Esophagus squamous epithelium (tissue), 5 donors: ENCODE measurements around the gene LIPC. TPM values are rescaled to one million over a fixed set of nuclear protein-coding genes. Genes with fewer than 3 reads are reported as not detected.

Experiments used
- DNase-seq: peaks from one replicate; lab custom pipeline; 2025; lab: John Stamatoyannopoulos, UW
- H3K27ac ChIP-seq, 4 donors: fragments of 200-600 bp; sonication (generic); one replicate each; pipeline ENCODE4 v1.5.1; 2016 to 2019; ENCODE audit warnings: mild to moderate bottlenecking in 1 of 4
- H3K27me3 ChIP-seq, 4 donors: fragments of 200-600 bp; sonication (generic); 1 replicate in 3 of 4; 2 replicates in 1 of 4; pipeline versions ENCODE4 v1.5.1 to v1.6.0; 2017 to 2021; ENCODE audit warnings: antibody characterized with exemption in 1 of 4
- H3K36me3 ChIP-seq, 3 donors: fragments of 200-600 bp; sonication (generic); one replicate each; pipeline ENCODE4 v1.5.1; 2016 to 2019
- H3K4me1 ChIP-seq, 3 donors: fragments of 200-600 bp; sonication (generic); one replicate each; pipeline ENCODE4 v1.5.1; 2017 to 2019
- H3K4me3 ChIP-seq, 4 donors: fragments of 200-600 bp; sonication (generic); 1 replicate in 3 of 4; 2 replicates in 1 of 4; pipeline ENCODE4 v1.5.1; 2016 to 2019; ENCODE audit warnings: mild to moderate bottlenecking in 2 of 4, moderate library complexity in 1 of 4
- H3K9me3 ChIP-seq, 3 donors: fragments of 200-600 bp; sonication (generic); one replicate each; pipeline ENCODE4 v1.5.1; 2016 to 2019
- CTCF ChIP-seq, 6 experiments: fragments of 450-650 bp in 4 of 6; fragments of 200-600 bp in 2 of 6; sonication (generic) in 2 of 6; IDR thresholded peaks; one replicate each; pipeline ENCODE4 v1.5.1; 2016 to 2019; ENCODE audit warnings: antibody characterized with exemption in 6 of 6, mild to moderate bottlenecking in 4 of 6, moderate library complexity in 4 of 6
- POLR2A ChIP-seq, 4 donors: fragments of 450-650 bp; IDR thresholded peaks; one replicate each; pipeline ENCODE4 v1.6.1; 2017; ENCODE audit warnings: antibody characterized with exemption in 4 of 4, mild to moderate bottlenecking in 4 of 4, moderate library complexity in 3 of 4
- WGBS, 2 donors: methylation state at CpG; one replicate each; pipeline ENCODE4 v1.1.5; 2018; 5-methylcytosine and 5-hydroxymethylcytosine counted together
- intact Hi-C: fragments of 100-400 bp; cut with DNase I; formaldehyde crosslinking; loops from one replicate; pipeline ENCODE4 v1.15.0; 2022
- total RNA-seq, 4 donors: library from RNA; depleted of rRNA; stranded (reverse); fragments of >200 nt; gene quantifications; one replicate each; pipeline ENCODE4 v1.1.0, GENCODE V29; 2016
- donor health status: DM: yes; HTN: yes; CAD: no.

Gene LIPC
- total RNA-seq, 4 donors from 2014 or later, result 0.27 to 1.1 (median 0.38) TPM; not detected in 1

- 45 to 53% methylated on average over 7 of the region's 9 CpGs for WGBS, 2 donors
- Histone ChIP-seq H3K27ac (peak overlapping the region; percentile 65 to 79 (median 74)), H3K9me3 (no peaks in the 10 kb centered on the region), H3K4me1 (peaks cover 18 to 59% (median 40%) of the 10 kb centered on the region in 3 donors), H3K4me3 (no peak overlapping the region), H3K27me3 (no peaks in the 10 kb centered on the region), H3K36me3 (no peaks in the 10 kb centered on the region)
- DNase-seq, result no peak
- intact Hi-C loops, result no loop called here
- TF ChIP-seq POLR2A (IDR thresholded peaks at IDR 0.05), result no peak
- TF ChIP-seq CTCF (IDR thresholded peaks at IDR 0.05), result no peak
Measured at GRCh38 chr15:58522865-58523264, 91.1 kb downstream of the LIPC start.

GRCh38 chr15:58523634-58524033 lies 91.8 kb downstream of the LIPC start:
- Histone ChIP-seq H3K4me3 (no peak overlapping the region), H3K27me3 (no peaks in the 10 kb centered on the region), H3K9me3 (no peaks in the 10 kb centered on the region), H3K27ac (peak overlapping the region in 1 of 4 donors; percentile 71), H3K4me1 (peaks cover 22 to 67% (median 48%) of the 10 kb centered on the region in 3 donors), H3K36me3 (no peaks in the 10 kb centered on the region)
- DNase-seq, result no peak
- intact Hi-C loops, result no loop called here
- no peak for TF ChIP-seq CTCF (IDR thresholded peaks at IDR 0.05)
- no peak for TF ChIP-seq POLR2A (IDR thresholded peaks at IDR 0.05)
- 88 to 94% methylated on average over 5 of the region's 5 CpGs for WGBS, 2 donors

- 39 to 41% methylated on average over 2 of the region's 2 CpGs for WGBS, 2 donors
- H3K36me3 ChIP-seq, result no peaks in the 10 kb centered on the region
- peaks cover 22 to 73% (median 51%) of the 10 kb centered on the region in 3 donors for H3K4me1 ChIP-seq
- intact Hi-C loops, result no loop called here
- no peak overlapping the region for H3K27ac ChIP-seq
- no peak for DNase-seq
- no peak overlapping the region for H3K4me3 ChIP-seq
- H3K27me3 ChIP-seq, result no peaks in the 10 kb centered on the region
- TF ChIP-seq CTCF (IDR thresholded peaks at IDR 0.05), result no peak
- no peak for TF ChIP-seq POLR2A (IDR thresholded peaks at IDR 0.05)
- no peaks in the 10 kb centered on the region for H3K9me3 ChIP-seq
Measured at GRCh38 chr15:58524247-58524646, 92.5 kb downstream of the LIPC start.

GRCh38 chr15:58525991-58526421 lies 94.2 kb downstream of the LIPC start:
- Histone ChIP-seq H3K4me1 (peaks cover 20 to 65% (median 48%) of the 10 kb centered on the region in 3 donors), H3K4me3 (no peak overlapping the region), H3K27ac (peak overlapping the region in 1 of 4 donors; percentile 34), H3K9me3 (no peaks in the 10 kb centered on the region), H3K36me3 (no peaks in the 10 kb centered on the region), H3K27me3 (no peaks in the 10 kb centered on the region)
- WGBS, 2 donors, result 35 to 53% methylated on average over 3 to 4 of the region's 4 CpGs
- TF ChIP-seq POLR2A (IDR thresholded peaks at IDR 0.05), result no peak
- TF ChIP-seq CTCF (IDR thresholded peaks at IDR 0.05), result no peak
- intact Hi-C loops, result no loop called here
- no peak for DNase-seq

- Histone ChIP-seq H3K4me3 (no peak overlapping the region), H3K27ac (no peak overlapping the region), H3K4me1 (peaks cover 15 to 58% (median 43%) of the 10 kb centered on the region in 3 donors), H3K27me3 (no peaks in the 10 kb centered on the region), H3K9me3 (no peaks in the 10 kb centered on the region), H3K36me3 (no peaks in the 10 kb centered on the region)
- intact Hi-C loops, result no loop called here
- DNase-seq, result no peak
- TF ChIP-seq POLR2A (IDR thresholded peaks at IDR 0.05), result no peak
- 78 to 87% methylated on average over 6 of the region's 7 CpGs for WGBS, 2 donors
Measured at GRCh38 chr15:58526647-58527192, 94.9 kb downstream of the LIPC start.
